NCI-H2107 treated with DMSO at 0.1 percent for 48 hours (cell line): ENCODE data around the gene BEST3.

Experiments
- DNase-seq: peaks from one replicate; lab custom pipeline; 2025; ENCODE audit not compliant: unreplicated experiment; lab: John Stamatoyannopoulos, UW

The BEST3 gene

GRCh38 chr12:69653703-69654102 lies 45.4 kb downstream of the BEST3 start:
- no peak for DNase-seq

DNA sequence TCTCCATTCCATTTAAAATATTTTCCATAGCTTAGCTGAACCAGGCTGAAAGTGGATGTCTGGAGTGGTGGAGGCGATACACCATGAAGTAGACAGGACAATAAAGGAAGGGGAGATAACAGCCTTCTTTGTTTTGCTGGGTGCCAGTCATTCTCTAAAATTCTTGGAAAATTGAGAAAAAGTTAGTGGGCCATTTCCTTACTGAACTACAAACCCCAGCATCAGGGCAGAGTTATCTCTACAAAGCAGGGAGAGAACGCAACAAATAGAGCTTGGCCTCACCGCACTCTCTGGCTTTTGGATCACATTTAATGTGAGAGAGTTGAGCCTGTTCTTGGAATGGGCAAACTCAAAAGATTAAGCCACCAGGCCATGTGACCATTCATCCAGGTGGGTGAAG lies 47.2 kb downstream of the BEST3 start:
- DNase-seq = no peak

DNA sequence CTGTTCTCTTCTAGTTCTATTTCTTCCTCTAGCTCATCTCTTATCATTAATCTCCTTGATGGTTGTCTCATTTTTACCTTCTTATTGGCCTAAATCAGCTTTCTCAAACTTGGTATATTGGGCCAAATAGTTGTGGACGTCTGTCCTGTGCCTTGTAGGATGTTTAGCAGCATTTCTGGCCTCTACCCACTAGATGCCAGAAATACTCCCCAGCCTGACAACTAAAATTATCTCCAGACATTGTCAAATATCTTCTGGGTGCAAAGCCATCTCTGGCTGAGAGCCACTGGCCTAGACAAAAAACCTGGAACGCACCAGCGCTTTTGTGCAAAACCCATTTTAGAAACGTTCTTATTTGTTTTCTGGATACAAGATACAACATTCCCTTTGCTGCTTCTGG lies 49.6 kb downstream of the BEST3 start:
- no peak for DNase-seq

DNA sequence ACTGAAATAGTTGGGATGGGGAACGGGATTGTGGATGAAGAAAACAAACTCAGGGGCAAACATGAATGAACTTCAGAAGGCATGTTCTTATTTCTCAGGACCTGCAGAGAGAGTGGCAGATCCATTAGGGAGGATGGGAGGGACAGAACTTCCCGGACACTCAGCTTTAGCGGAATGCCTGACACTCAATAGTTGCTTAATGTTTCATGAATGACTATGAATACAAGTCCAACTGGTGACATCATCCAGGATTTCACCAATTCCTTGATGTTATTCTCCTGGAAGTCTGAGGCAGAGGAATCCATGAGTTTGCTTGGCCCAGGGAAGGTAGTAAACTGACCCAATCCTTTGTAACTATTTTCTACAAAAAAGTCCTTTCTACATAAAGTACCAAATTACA lies 50.6 kb downstream of the BEST3 start:
- no peak for DNase-seq

GRCh38 chr12:69647178-69647577 lies 51.9 kb downstream of the BEST3 start:
- DNase-seq = no peak

DNA sequence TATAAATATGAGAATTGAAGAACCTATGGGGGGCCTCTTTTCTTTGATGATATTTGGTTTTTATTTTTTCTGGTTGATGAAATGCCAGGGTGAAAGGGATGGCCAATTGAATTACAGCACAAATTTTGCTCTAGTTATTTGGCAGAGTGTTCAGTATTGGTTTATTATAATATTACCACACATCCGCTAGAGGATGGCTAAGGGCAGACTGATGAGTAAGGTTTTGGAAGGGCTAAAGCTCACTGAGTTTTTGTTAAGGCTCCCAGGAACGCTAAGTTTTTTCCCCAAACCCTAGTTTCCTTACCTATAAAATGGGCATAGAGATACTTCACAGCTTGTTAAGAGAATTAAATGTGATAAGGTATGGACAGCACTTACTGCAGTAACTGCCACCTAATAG lies 54.1 kb downstream of the BEST3 start:
- no peak for DNase-seq

DNA sequence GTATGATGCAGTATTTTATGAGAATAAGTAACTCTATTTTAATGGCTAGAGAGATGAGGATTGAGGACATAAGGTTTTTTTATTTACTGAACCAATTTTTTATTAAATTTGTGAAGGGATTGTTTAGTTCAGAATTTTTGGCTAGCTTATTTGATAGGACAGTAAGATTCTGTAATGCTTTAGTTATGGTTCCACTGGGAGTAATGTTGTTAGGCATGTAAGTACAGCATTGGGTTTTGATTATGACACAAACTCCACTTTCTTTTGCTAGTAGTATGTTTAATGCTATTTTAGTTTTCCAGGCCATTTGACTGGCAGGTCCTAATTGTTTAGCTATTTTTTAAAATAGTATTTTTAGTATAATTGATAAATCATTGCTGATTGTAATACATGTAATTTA lies 54.6 kb downstream of the BEST3 start:
- no peak for DNase-seq

DNA sequence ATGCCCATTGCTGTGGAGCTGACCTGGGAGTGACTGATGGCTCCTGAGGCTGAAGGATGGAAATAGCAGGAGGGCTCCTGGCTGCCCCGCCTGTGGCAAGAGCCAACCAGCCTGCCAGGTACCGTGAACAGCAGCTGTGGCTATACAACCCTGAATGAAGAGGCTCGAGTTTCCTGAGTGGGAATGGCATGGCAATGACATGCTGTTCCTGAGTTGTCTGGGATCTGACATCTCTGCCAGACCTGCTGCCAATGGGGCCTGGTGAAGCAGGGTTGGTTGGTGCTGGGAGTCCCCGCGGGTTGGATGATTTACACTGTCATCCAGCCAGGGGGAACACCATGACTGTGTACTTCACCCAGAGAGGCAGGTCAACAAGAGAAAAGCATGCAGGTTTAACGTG lies 56.6 kb downstream of the BEST3 start:
- peak; percentile 46 for DNase-seq

DNA sequence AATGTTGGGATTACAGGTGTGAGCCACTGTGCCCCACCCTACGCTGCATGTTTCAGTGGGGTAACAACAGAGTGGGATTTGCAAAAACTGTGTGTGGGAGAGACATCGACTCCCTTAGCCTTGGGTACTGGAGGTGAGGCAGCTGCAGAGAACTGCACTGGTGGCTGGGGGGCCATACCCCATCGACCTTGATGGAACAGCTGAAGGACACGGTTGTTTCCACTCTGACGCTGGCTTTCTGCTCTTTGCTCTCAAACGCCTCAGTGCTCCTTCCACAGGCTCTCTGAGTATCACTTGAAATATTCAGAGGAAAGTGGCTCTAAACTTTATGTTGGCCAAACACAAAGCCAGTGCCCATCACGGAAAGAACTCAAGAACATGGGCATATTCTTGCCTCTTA lies 57.6 kb downstream of the BEST3 start:
- no peak for DNase-seq

GRCh38 chr12:69639400-69640016 lies 59.6 kb downstream of the BEST3 start:
- peak; percentile 14 for DNase-seq

- DNase-seq = no peak
These were observed 66.0 kb downstream of the BEST3 start for GRCh38 chr12:69633061-69633460.

GRCh38 chr12:69630191-69630590 lies 68.9 kb downstream of the BEST3 start:
- no peak for DNase-seq

GRCh38 chr12:69627501-69627900 lies 71.6 kb downstream of the BEST3 start:
- no peak for DNase-seq

GRCh38 chr12:69623970-69624369 lies 75.1 kb downstream of the BEST3 start:
- peak; percentile 67 for DNase-seq

GRCh38 chr12:69621551-69621950 lies 77.6 kb downstream of the BEST3 start:
- no peak for DNase-seq

- no peak for DNase-seq
These were observed 78.2 kb downstream of the BEST3 start for GRCh38 chr12:69620921-69621320.

DNA sequence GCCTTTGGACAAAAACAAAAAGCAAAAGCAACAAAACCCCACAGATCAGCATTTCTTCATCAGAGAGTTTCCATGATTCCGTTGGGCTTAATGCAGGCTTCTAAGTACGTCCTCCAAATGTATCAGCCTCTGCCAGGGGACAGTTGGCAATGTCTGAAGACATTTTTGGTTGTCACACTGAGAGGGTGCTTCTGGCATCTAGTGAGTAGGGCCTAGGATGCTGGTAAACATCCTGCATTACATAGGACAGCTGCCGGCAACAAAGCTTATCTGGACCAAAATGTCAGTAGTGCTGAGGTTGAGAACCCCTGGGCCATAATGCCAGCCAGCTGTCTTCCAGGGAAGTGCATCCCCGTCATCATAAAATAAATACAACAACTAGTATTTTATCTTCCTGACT lies 79.0 kb downstream of the BEST3 start:
- no peak for DNase-seq

- no peak for DNase-seq
These were observed 80.1 kb downstream of the BEST3 start for GRCh38 chr12:69619050-69619449.

- DNase-seq = no peak
These were observed 83.1 kb downstream of the BEST3 start for GRCh38 chr12:69616025-69616424.

- DNase-seq = no peak
These were observed 85.8 kb downstream of the BEST3 start for GRCh38 chr12:69613351-69613750.

DNA sequence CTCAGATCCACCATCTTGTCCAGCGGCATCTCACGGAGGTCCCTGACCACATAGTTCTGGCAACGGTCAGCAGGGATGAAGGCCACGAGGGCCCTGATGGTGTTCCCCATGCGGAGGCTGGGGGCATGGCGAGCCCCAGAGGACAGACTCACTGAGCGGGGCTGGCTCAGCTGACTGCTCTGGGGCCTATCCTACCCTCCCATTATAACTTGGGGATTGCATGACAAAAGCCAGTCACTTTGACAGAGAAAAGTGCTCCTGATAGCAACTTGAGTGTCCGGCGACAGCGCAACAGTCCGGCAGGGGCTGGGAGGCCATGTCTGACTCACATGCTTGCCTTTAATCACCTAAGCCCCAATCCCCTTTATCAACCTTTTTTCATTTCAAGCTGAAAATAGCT lies 88.4 kb downstream of the BEST3 start, which contains the start of gene LRRC10:
Gene LRRC10 (minus strand): TSS at position 179 of the 400 bp plus-strand sequence. CDS start 69 bp downstream, at position 110.
- DNase-seq = no peak

DNA sequence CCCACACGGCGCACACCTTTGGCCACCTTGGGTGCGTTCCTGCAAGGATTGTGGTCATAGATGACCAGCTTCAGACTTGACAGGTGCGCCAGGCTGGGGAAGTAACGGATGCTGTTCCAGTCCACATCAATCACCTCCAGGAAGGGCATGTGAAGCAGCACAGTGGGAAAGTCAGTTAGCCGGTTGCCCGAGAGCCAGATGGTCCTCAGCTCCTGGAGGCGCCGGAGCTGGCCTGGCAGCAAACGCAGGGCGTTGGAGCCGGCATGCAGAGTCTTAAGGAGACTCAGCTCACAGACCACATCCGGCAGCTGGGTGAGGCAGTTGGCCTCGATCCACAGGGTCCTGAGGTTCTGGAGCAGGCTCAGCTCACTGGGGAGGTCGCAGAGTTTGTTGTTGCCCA lies 89.0 kb downstream of the BEST3 start:
- no peak for DNase-seq

- DNase-seq = no peak
These were observed 91.0 kb downstream of the BEST3 start for GRCh38 chr12:69608114-69608513.
